Inferior parietal cortex (tissue), 1 donor: ENCODE data around the gene NUBPL.
"Not testable (repeated sequence)": the region's sequence is repeated elsewhere in the genome, so short reads cannot be mapped to it uniquely, and the experiment has no call there.

Experiments used
- DNase-seq: peaks from one replicate; pipeline ENCODE4 v3.0.0-alpha.2; 2016; ENCODE audit errors: extremely low spot score

NUBPL gene

GRCh38 chr14:31745741-31746140 lies 184.5 kb downstream of the NUBPL start:
- DNase-seq, result no peak

- no peak for DNase-seq
Measured at GRCh38 chr14:31746326-31746725, 185.1 kb downstream of the NUBPL start.

- DNase-seq, result no peak
Measured at GRCh38 chr14:31749275-31749674, 188.1 kb downstream of the NUBPL start.

GRCh38 chr14:31751047-31751446 lies 189.8 kb downstream of the NUBPL start:
- not testable (repeated sequence) for DNase-seq

GRCh38 chr14:31752867-31753661 lies 191.9 kb downstream of the NUBPL start:
- no peak for DNase-seq

- DNase-seq, result no peak
Measured at GRCh38 chr14:31758941-31759340, 197.7 kb downstream of the NUBPL start.

GRCh38 chr14:31760277-31760676 lies 199.1 kb downstream of the NUBPL start:
- DNase-seq, result no peak

GRCh38 chr14:31761325-31761724 lies 200.1 kb downstream of the NUBPL start:
- DNase-seq, result no peak

- no peak for DNase-seq
Measured at GRCh38 chr14:31763041-31763440, 201.8 kb downstream of the NUBPL start.

GRCh38 chr14:31766315-31766892 lies 205.2 kb downstream of the NUBPL start:
- no peak for DNase-seq

GRCh38 chr14:31768355-31768754 lies 207.2 kb downstream of the NUBPL start:
- DNase-seq, result no peak

GRCh38 chr14:31770271-31770670 lies 209.1 kb downstream of the NUBPL start:
- no peak for DNase-seq

GRCh38 chr14:31774567-31774966 lies 213.4 kb downstream of the NUBPL start:
- no peak for DNase-seq

GRCh38 chr14:31777312-31777711 lies 216.1 kb downstream of the NUBPL start:
- DNase-seq, result no peak

- DNase-seq, result no peak
Measured at GRCh38 chr14:31781578-31781977, 220.4 kb downstream of the NUBPL start.

- DNase-seq, result no peak
Measured at GRCh38 chr14:31785574-31785973, 224.4 kb downstream of the NUBPL start.

- no peak for DNase-seq
Measured at GRCh38 chr14:31787377-31787776, 226.2 kb downstream of the NUBPL start.

GRCh38 chr14:31788340-31788739 lies 227.1 kb downstream of the NUBPL start:
- no peak for DNase-seq

GRCh38 chr14:31792726-31793125 lies 231.5 kb downstream of the NUBPL start:
- no peak for DNase-seq

GRCh38 chr14:31797946-31798345 lies 236.7 kb downstream of the NUBPL start:
- DNase-seq, result not testable (repeated sequence)

GRCh38 chr14:31802838-31803237 lies 241.6 kb downstream of the NUBPL start:
- DNase-seq, result no peak

- DNase-seq, result no peak
Measured at GRCh38 chr14:31806249-31806648, 245.0 kb downstream of the NUBPL start.
